ENCODE results near the gene DMC1. TPM values are rescaled to one million over a fixed set of nuclear protein-coding genes. Genes with fewer than 3 reads are reported as not detected.
A peak's percentile ranks its signal among the peaks of the same experiment; 100 is the strongest.
"Not testable (repeated sequence)": the region's sequence is repeated elsewhere in the genome, so short reads cannot be mapped to it uniquely, and the experiment has no call there.

DMC1 gene
- polyA plus RNA-seq, 6 donors from 2014 or later = 0.18 TPM; not detected in 5

- Mint-ChIP-seq H3K9me3 (no peaks in the 10 kb centered on the region), H3K36me3 (no peaks in the 10 kb centered on the region), H3K27ac (peak overlapping the region in 2 of 6 donors; percentile 0 to 78), H3K4me3 (no peak overlapping the region), H3K4me1 (no peaks in the 10 kb centered on the region), H3K27me3 (peaks cover 0 to 14% (median 12%) of the 10 kb centered on the region in 3 donors)
- DNase-seq = no peak
- no peak for ATAC-seq (ENCODE audit: low read depth in 2 of 2)
Measured at GRCh38 chr22:38601221-38601764, 31.3 kb upstream of the DMC1 start.

GRCh38 chr22:38599466-38599865, 29.5 kb upstream of the DMC1 start:
- ATAC-seq (ENCODE audit: low read depth in 2 of 2) = no peak
- peaks cover 0 to 22% (median 14%) of the 10 kb centered on the region in 3 donors for H3K27me3 Mint-ChIP-seq
- no peaks in the 10 kb centered on the region for H3K36me3 Mint-ChIP-seq
- no peak overlapping the region for H3K27ac Mint-ChIP-seq
- H3K4me1 Mint-ChIP-seq = no peaks in the 10 kb centered on the region
- H3K4me3 Mint-ChIP-seq = no peak overlapping the region
- H3K9me3 Mint-ChIP-seq = no peaks in the 10 kb centered on the region
- no peak for DNase-seq

- DNase-seq; H3K4me1 Mint-ChIP-seq; H3K36me3 Mint-ChIP-seq; H3K9me3 Mint-ChIP-seq; H3K4me3 Mint-ChIP-seq; H3K27ac Mint-ChIP-seq; ATAC-seq (ENCODE audit: low read depth in 2 of 2): not testable (repeated sequence)
- peaks cover 0 to 20% (median 5%) of the 10 kb centered on the region in 3 donors for H3K27me3 Mint-ChIP-seq
Measured at GRCh38 chr22:38582923-38583322, 12.9 kb upstream of the DMC1 start.

GRCh38 chr22:38578505-38578904, 8.5 kb upstream of the DMC1 start:
- H3K27ac Mint-ChIP-seq = peak overlapping the region in 1 of 6 donors; percentile 31
- DNase-seq (no peak), ATAC-seq (ENCODE audit: low read depth in 2 of 2) (no peak)
- peaks cover 0 to 17% (median 0%) of the 10 kb centered on the region in 3 donors for H3K27me3 Mint-ChIP-seq
- H3K4me3 Mint-ChIP-seq = no peak overlapping the region
- no peaks in the 10 kb centered on the region for H3K36me3 Mint-ChIP-seq
- no peaks in the 10 kb centered on the region for H3K9me3 Mint-ChIP-seq
- no peaks in the 10 kb centered on the region for H3K4me1 Mint-ChIP-seq

- ATAC-seq (ENCODE audit: low read depth in 2 of 2) = no peak
- Mint-ChIP-seq H3K4me3 (peak overlapping the region in 1 of 8 donors; percentile 65), H3K27me3 (no peaks in the 10 kb centered on the region), H3K27ac (no peak overlapping the region), H3K4me1 (peaks cover 10 to 18% (median 13%) of the 10 kb centered on the region in 3 donors), H3K9me3 (no peaks in the 10 kb centered on the region), H3K36me3 (no peaks in the 10 kb centered on the region)
- peak; percentile 43 for DNase-seq
Measured at GRCh38 chr22:38572065-38572464, 2.1 kb upstream of the DMC1 start.

GRCh38 chr22:38570779-38571364, 889 bp upstream of the DMC1 start:
- no peaks in the 10 kb centered on the region for H3K9me3 Mint-ChIP-seq
- no peaks in the 10 kb centered on the region for H3K36me3 Mint-ChIP-seq
- H3K27ac Mint-ChIP-seq = peak overlapping the region in 5 of 6 donors; percentile 58 to 93 (median 84)
- DNase-seq (no peak), ATAC-seq (ENCODE audit: low read depth in 2 of 2) (no peak)
- H3K4me3 Mint-ChIP-seq = peak overlapping the region; percentile 81 to 95 (median 90)
- H3K4me1 Mint-ChIP-seq = peaks cover 10 to 18% (median 13%) of the 10 kb centered on the region in 3 donors
- no peaks in the 10 kb centered on the region for H3K27me3 Mint-ChIP-seq

GRCh38 chr22:38569181-38569971, 607 bp downstream of the DMC1 start:
- Mint-ChIP-seq H3K4me1 (peaks cover 10 to 18% (median 13%) of the 10 kb centered on the region in 3 donors), H3K36me3 (no peaks in the 10 kb centered on the region), H3K27ac (peak overlapping the region in 5 of 6 donors; percentile 49 to 84 (median 66)), H3K9me3 (no peaks in the 10 kb centered on the region), H3K27me3 (no peaks in the 10 kb centered on the region), H3K4me3 (peak overlapping the region; percentile 81 to 95 (median 90))
- no peak for ATAC-seq (ENCODE audit: low read depth in 2 of 2)
- DNase-seq = no peak

- H3K4me3 Mint-ChIP-seq = peak overlapping the region in 2 of 8 donors; percentile 36 to 48
- DNase-seq = no peak
- peak overlapping the region in 2 of 6 donors; percentile 49 for H3K27ac Mint-ChIP-seq
Measured at GRCh38 chr22:38567531-38568285, 2.3 kb downstream of the DMC1 start.

GRCh38 chr22:38566726-38567504, 3.1 kb downstream of the DMC1 start:
- no peaks in the 10 kb centered on the region for H3K9me3 Mint-ChIP-seq
- peak overlapping the region in 1 of 8 donors; percentile 36 for H3K4me3 Mint-ChIP-seq
- no peaks in the 10 kb centered on the region for H3K27me3 Mint-ChIP-seq
- H3K4me1 Mint-ChIP-seq = peaks cover 10 to 18% (median 13%) of the 10 kb centered on the region in 3 donors
- ATAC-seq (ENCODE audit: low read depth in 2 of 2) = no peak
- DNase-seq = no peak
- peak overlapping the region in 1 of 6 donors; percentile 41 for H3K27ac Mint-ChIP-seq
- no peaks in the 10 kb centered on the region for H3K36me3 Mint-ChIP-seq

More at GRCh38 chr22:38567531-38568285, 2.3 kb downstream of the DMC1 start:
- Mint-ChIP-seq H3K4me1 (peaks cover 10 to 18% (median 13%) of the 10 kb centered on the region in 3 donors), H3K27me3 (no peaks in the 10 kb centered on the region), H3K36me3 (no peaks in the 10 kb centered on the region), H3K9me3 (no peaks in the 10 kb centered on the region)
- no peak for ATAC-seq (ENCODE audit: low read depth in 2 of 2)

GRCh38 chr22:38565441-38565840, 4.5 kb downstream of the DMC1 start:
- DNase-seq (no peak), ATAC-seq (ENCODE audit: low read depth in 2 of 2) (no peak)
- Mint-ChIP-seq H3K27me3 (no peaks in the 10 kb centered on the region), H3K9me3 (no peaks in the 10 kb centered on the region), H3K4me3 (no peak overlapping the region), H3K27ac (no peak overlapping the region), H3K4me1 (peaks cover 0 to 8% (median 1%) of the 10 kb centered on the region in 3 donors), H3K36me3 (no peaks in the 10 kb centered on the region)

- no peak for DNase-seq
- H3K9me3 Mint-ChIP-seq = no peaks in the 10 kb centered on the region
- H3K27ac Mint-ChIP-seq = no peak overlapping the region
- peaks cover 0 to 3% (median 0%) of the 10 kb centered on the region in 3 donors for H3K4me1 Mint-ChIP-seq
- no peak for ATAC-seq (ENCODE audit: low read depth in 2 of 2)
- H3K4me3 Mint-ChIP-seq = no peak overlapping the region
- no peaks in the 10 kb centered on the region for H3K36me3 Mint-ChIP-seq
- no peaks in the 10 kb centered on the region for H3K27me3 Mint-ChIP-seq
Measured at GRCh38 chr22:38564669-38565068, 5.3 kb downstream of the DMC1 start.

GRCh38 chr22:38554281-38554680, 15.7 kb downstream of the DMC1 start:
- H3K27ac Mint-ChIP-seq = no peak overlapping the region
- no peaks in the 10 kb centered on the region for H3K27me3 Mint-ChIP-seq
- DNase-seq (no peak), ATAC-seq (ENCODE audit: low read depth in 2 of 2) (no peak)
- peaks cover 0 to 8% (median 2%) of the 10 kb centered on the region in 3 donors for H3K4me1 Mint-ChIP-seq
- no peaks in the 10 kb centered on the region for H3K9me3 Mint-ChIP-seq
- H3K4me3 Mint-ChIP-seq = no peak overlapping the region
- H3K36me3 Mint-ChIP-seq = no peaks in the 10 kb centered on the region
